ENCODE data around the gene TAF3.
"Not testable (repeated sequence)": the region's sequence is repeated elsewhere in the genome, so short reads cannot be mapped to it uniquely, and the experiment has no call there.

The TAF3 gene, protein sequence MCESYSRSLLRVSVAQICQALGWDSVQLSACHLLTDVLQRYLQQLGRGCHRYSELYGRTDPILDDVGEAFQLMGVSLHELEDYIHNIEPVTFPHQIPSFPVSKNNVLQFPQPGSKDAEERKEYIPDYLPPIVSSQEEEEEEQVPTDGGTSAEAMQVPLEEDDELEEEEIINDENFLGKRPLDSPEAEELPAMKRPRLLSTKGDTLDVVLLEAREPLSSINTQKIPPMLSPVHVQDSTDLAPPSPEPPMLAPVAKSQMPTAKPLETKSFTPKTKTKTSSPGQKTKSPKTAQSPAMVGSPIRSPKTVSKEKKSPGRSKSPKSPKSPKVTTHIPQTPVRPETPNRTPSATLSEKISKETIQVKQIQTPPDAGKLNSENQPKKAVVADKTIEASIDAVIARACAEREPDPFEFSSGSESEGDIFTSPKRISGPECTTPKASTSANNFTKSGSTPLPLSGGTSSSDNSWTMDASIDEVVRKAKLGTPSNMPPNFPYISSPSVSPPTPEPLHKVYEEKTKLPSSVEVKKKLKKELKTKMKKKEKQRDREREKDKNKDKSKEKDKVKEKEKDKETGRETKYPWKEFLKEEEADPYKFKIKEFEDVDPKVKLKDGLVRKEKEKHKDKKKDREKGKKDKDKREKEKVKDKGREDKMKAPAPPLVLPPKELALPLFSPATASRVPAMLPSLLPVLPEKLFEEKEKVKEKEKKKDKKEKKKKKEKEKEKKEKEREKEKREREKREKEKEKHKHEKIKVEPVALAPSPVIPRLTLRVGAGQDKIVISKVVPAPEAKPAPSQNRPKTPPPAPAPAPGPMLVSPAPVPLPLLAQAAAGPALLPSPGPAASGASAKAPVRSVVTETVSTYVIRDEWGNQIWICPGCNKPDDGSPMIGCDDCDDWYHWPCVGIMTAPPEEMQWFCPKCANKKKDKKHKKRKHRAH

DNA sequence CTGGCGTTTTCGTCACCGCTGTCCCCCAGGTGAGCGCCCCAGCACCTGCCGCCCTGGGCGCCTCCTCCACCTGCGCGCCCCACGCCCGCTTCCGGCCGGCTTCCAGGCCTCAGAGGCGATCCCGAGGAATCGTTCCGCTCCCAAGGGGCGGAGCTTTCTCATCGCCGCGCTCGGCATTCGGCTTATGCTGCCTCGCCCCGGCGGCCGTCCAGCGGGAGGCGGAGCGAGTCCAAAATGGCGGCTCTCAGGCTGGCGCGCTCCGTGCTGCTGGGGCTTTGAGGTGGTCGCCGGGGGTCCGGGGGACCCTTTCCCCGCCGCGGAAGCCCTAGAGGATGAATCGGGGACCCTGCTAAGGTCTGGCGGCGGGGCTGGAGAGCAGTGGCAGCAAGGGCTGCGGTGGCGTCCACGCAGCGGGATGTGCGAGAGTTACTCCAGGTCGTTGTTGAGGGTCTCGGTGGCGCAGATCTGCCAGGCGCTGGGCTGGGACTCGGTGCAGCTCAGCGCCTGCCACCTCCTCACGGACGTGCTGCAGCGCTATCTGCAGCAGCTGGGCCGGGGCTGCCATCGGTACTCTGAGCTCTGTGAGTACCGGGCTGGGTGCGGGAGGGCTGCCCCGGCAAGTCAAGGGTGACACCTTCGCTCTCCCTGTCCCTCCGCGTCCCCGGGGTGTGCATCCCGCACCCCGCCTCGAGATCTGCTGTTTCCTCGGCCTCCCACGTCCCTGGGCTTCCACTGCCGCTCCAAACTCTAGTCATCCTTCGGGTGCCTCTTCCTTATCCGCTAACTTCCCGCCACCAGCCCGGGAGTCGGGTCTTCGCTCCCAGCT lies at the start of gene TAF3:
TAF3 (plus strand) TSS at position 211 of the 826 bp plus-strand sequence; CDS start at position 416, 205 bp downstream.
- DNase-seq (ENCODE audit: low read depth): peak; percentile 72

DNA sequence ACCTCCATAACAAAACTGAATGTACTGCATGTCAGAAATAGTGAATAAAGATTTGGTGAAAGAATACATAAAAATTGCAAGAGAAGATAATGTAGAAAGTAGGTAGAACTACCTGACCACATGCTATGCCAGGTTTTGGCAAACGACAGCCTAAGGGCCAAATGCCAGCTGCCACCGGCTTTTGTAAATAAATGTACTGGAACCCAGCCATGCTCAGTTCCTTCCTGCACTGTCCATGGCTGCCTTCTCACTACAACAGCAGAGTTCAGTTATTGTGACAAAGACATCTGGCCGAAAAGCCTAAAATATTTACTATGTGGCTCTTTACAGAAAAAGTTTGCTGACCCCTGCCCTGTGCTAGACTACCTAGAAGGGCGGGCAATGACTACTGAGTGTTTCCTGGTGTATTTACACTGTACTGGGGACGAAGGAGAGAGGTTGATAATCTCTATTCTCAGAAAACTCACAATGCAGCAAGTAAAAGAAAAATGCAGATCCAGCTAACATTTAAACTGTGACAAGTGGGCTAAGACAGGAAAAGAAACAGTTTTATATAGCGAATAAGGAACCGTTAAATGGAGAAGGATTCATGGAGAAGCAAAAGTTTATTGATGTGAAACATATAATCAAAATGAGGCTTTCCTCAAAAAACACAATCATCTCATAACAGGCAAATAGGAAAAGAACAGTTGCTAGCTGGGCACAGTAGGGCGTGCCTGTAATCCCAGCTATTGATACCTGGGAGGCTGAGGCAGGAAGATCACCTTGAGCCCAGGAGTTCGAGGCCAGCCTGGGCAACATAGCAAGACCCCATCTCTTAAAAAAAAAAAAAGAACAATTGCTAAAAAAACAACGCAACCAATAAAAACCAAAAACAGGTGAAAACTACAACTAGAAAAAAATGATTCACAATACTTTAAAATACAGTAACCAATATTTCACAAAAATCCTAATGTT lies 44.2 kb upstream of the TAF3 start:
- no peak for DNase-seq (ENCODE audit: low read depth)

DNA sequence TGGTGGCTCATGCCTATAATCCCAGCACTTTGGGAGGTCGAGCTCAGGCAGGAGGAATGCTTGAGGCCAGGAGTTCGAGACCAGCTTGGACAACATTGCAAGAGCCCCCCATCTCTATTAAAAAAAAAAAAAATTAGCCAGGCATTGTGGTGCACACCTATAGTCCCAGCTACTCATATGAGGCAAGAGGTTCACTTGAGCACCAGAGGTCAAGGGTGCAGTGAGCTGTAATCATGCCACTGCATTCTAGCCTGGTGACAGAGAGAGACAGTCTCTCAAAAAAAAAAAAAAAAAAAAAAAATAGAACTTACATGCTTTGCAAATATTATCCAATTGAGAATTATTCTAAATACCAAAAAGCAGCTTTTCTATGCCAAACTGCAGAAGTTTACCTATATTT lies 41.5 kb upstream of the TAF3 start:
- DNase-seq (ENCODE audit: low read depth): no peak

DNA sequence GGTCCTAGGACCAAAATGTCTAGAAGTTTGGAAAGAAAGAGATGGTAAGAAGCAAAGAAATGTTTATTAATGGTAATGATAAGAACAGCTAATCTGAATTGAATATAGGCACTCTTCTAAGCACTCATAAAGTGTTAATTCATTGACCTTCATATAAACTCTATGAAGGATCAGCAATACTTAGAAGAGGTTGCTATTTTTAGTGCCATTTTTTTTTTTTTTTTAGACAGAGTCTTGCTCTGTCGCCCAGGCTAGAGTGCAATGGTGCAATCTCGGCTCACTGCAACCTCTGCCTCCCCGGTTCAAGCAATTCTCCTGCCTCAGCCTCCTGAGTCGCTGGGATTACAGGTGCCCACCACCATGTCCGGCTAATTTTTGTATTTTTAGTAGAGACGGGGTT lies 36.1 kb upstream of the TAF3 start:
- not testable (repeated sequence) for DNase-seq (ENCODE audit: low read depth)

DNA sequence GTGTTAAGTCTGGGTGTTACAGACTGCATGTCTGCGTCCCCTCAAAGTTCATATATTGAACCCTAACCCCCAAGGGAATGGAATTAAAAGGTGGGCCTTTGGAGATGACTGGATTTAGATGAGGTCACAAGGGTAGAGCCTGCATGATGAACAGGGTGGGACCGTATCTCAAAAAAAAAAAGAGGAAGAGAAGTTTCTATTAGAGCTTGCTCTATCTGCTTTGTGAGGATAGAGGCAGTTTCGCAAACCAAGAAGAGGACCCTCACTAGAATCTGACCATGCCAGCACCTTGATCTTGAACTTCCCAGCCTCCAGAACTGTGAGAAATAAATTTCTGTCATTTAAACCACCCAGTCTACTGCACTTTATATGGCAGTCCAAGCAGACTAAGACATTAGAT lies 31.9 kb upstream of the TAF3 start:
- no peak for DNase-seq (ENCODE audit: low read depth)

DNA sequence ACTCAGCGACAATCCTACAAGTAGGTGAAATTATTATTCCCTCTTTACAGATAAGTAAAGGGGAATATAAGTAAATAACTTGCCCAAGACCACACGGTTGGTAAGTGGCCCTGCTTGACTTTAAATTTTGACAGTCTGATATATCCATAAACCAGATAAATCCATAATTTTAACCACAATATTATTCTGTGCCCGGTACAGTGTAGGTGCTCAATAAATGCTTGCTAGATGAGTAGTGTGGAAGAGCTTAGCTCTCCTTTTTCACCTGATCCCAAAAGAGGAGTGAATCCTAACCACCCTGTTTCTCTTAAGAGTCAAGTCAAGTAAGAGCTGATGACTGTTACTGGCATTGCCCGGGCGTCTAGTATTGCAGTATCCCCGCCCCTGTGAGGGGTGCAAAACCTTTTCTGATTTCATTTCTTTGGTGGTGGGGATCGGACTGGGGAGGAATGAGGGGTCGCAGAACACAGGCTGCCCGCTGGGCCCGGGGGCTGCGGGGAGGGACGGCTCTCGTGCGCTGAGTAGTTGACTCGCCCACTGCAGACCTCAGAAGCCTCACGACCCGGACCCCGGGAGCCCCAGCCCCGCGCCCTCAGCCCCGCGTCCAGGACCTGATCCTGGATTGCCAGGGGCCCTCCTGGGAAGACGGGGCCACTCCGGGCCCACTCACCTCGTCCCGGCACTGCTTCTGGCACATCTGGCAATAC lies 31.0 kb upstream of the TAF3 start:
- no peak for DNase-seq (ENCODE audit: low read depth)

DNA sequence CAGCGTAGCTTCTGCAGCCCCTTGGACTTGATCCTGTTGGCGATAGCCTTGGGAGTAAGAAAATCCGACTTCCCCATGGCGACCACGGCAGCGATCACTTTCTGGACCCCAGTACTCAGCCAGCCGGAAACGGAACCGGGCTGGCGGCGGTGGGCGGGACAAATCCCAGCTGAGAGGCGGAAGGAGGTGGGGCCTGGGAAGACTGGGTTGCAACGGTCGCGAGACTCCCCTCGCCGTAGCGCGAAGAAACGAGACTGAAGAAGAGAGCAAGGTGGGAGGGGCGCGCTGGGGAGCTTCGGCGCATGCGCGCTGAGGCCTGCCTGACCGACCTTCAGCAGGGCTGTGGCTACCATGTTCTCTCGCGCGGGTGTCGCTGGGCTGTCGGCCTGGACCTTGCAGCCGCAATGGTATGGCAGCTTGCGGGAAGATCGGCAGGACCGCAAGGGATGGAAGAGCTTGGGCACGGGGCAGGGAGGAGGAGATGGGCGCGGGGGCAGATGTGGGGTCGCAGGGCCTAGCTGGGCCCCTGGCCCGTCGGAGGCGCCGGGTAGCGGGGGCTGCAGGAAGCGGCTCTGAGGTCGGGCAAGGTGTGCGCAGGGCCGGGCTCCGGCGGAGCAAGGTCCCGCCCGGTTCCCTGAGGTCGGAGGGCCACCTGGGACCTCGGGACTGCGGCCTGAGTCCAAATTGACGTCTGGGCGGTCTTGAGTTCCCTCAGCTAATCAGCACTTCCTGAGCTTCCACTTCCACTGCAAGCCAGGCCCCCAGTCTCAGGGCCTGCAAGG lies 30.3 kb upstream of the TAF3 start, which contains the start of the genes ATP5F1C and KIN:
ATP5F1C (plus strand) TSS at position 321 of the 782 bp plus-strand sequence; CDS start at position 352, 31 bp downstream.
KIN (minus strand) TSS at position 137 of the 782 bp plus-strand sequence; CDS start at position 77, 60 bp downstream.
- DNase-seq (ENCODE audit: low read depth): peak; percentile 92

DNA sequence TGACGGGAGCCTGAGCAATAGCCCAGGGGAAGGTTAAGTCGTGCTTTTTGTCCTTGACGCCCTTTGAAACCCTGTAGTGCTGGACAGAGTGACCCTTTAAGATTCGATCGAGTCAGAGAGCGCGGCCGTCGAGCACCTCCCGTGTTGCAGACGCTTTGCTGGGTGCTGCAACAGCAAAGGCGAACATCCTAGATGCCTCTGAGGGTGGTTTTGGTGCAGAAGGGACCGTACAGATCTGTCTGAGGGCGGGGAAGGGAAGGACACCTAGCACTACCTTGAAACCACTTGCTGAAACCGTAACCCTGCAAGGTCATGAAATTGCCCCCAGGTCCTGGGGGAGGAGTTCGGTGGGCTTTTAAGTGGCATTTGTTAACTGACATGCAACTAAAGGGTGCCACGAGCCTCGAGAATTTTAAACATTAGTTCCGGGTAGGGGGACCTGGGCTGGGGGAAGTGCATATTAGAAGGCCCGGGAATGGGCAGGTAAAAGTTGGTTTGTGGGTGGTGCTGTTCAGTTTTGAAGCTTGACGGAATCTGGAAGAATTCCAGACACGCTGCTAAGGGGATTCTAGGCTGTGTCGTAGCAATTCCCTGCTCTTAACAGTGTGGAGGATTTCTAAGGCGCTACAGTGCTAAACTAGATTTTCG lies 29.5 kb upstream of the TAF3 start:
- no peak for DNase-seq (ENCODE audit: low read depth)

DNA sequence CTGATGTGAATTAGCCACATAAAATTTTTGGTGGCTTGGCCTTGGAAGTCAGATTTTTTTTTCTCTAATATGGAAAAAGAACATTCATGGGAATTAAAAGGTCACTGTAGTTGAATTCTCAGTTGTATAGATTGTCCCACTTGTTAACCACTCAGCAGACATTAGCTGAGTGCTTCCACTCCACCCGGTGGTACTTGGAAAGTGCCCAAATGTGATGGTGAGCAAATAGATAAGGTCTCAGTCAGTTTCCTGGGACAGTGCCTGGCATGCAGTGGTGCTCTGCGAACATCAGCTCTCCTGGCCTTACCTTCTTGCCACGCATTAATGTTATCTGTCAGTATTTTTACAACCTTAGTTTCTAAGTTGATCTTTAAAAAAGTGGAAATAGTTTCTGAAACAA lies 28.9 kb upstream of the TAF3 start:
- no peak for DNase-seq (ENCODE audit: low read depth)

DNA sequence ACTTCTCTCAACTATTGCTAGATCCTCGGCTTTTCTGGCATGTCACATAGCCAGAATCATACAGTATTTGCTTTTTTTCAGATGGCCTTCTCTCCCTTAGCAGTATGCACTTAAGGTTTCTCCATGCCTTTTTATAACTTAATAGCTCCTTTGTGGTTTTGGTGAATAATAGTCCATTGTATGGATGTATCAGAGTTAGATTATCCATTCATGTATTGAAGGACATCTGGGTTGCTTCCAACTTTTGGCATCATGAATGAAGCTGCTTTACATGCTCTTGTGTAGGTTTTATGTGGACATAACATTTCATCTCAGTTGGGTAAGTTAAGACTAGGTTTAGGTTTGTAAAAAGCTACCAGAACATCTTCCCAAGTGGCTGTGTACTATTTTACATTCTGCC lies 25.8 kb upstream of the TAF3 start:
- no peak for DNase-seq (ENCODE audit: low read depth)

DNA sequence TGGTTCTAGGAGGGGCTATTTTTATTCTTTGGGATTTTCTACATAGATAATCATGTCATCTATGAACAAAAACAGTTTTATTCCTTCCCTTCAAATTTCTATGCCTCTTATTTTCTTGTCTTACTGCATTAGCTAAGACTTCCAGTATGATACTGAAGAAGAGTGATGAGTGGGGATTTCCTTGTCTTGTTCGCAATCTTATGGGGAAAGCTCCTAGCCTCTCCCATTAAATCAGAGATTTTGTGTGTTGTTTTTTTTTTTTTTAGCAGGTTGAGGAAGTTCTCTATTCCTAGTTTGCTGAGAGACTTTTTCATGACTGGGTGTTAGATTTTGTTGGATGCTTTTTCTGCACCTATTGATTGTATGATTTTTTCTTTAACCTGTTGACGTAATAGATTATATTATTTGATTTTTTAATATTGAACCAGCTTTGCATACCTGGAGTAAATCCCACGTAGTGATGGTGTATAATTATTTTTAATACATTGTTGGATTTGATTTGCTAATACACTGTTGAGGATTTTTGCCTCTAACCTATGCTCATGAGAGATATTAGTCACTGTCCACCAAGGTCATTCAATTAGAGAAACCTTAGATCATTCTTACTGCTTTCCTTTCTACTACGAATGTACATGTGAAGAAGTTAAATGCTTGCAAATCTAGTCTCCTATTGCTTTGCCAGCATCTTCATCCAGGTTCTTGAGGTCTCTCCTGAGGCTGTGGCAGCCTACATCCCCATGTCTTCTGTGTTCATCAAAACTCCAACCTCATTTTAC lies 23.9 kb upstream of the TAF3 start:
- no peak for DNase-seq (ENCODE audit: low read depth)

DNA sequence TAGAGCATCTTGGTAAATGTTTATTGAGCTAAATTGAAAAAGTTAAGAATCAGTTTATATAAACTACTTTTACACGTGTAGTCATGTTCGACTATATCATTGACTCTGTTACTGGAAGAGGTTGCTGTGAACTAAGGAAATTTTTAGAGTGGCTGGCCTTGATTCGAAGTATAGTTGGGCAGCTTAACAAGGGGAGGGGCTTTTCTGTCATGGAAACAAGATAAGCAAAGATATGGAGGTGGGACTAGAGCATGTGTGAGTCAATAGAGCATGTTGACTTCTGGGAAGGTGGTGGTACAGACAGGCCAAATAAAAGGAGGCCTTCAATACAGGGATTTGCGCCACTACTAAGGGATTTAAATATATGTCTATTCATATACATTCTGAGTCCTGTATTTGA lies 22.7 kb upstream of the TAF3 start:
- DNase-seq (ENCODE audit: low read depth): no peak

DNA sequence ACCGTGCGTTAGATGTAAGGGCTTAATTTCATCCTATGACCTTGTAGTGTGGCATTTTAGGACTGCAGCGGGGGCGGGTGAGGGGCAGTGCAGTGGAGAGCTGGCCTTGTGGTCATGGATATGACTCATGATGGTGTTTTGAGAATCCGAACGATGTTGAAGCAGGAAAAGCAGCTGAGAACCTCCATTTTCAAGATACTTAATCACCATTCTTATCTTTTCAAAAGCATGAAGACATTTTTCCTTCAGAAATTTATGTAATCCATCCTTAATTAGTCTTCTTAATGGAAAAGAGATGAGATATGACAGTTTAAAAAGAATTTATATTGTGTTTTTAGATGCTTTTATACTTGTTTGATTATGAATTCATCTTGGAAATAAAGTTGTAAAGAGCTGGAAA lies 20.7 kb upstream of the TAF3 start:
- DNase-seq (ENCODE audit: low read depth): peak; percentile 64

DNA sequence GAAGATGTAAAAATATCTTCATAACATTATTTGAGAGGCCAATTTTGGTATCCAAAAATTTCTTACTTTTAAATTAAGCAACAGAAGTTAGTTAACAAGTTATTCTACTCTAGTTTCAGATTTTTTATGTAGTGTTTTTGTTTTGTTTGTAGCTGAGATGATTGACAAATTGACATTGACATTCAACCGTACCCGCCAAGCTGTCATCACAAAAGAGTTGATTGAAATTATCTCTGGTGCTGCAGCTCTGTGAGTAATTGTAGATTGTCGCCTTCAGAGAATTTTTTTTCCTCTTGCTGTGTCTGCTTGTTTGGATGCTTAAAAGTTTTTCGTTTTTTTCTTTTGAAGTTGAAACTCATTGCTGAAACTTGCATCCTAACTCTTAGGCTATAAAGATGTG lies 15.7 kb upstream of the TAF3 start:
- DNase-seq (ENCODE audit: low read depth): no peak

DNA sequence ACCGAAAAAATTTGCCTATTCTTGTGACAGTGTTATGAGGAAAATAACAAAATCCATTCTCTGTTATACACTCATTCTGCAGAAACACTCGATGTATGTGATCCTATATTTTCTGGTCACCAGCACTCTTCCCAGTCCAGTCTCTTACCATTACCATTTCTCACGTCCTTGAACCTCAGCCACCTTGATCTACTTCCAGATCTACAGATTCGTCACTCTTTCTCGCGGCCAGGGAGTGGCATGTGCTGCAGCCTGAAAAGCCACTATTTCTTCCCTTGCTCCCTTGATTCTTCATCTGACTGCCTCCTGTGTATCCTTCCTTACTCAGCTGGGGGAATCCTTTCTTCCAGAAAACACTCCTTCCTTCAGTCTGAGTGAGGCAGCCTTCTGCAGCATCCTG lies 14.1 kb upstream of the TAF3 start:
- no peak for DNase-seq (ENCODE audit: low read depth)

DNA sequence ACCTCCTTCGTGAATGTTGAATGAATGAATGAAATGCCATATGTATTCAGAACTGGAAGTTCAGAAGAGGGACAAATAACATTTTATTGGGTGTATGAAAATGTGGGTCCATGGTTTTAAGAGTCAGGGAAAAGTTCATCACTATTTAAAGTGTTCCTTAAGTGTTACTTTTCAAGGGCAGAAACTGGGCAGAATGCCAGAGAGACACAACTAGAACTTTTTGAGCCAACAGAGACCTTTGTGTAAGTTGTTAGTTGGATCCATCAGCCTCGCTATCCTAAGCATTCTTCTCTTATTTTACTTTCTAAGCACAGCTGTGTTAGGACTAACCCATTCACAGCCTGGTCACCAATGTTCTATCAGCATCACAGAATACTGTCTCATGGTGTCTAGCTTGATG lies 13.6 kb upstream of the TAF3 start:
- DNase-seq (ENCODE audit: low read depth): no peak

DNA sequence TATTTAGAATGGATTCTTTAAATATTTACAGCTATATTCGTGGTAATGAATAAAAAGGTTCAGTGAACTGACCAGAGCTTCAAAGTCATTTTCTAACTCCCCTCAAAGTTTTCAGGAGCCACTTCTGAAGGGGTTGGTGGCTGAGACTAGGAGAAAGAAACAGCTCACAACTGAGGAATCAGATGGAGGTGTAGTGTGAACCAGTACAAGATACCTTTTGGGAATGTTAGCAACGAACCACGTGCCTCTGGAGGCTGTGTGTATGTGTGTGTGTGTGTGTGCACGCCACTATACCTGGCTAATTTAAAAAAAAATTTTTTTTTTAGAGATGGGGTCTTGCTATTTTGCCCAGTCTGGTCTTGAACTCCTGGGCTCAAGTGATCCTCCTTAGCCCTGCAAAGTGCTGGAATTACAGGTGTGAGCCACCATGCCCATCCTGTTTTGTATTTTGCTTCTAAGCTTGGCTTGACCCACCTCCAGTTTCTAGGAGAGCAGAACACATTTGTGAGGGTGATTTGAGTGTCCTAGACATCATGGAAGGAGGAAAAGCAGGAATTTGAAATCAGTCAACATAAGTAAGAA lies 9.5 kb upstream of the TAF3 start:
- no peak for DNase-seq (ENCODE audit: low read depth)

DNA sequence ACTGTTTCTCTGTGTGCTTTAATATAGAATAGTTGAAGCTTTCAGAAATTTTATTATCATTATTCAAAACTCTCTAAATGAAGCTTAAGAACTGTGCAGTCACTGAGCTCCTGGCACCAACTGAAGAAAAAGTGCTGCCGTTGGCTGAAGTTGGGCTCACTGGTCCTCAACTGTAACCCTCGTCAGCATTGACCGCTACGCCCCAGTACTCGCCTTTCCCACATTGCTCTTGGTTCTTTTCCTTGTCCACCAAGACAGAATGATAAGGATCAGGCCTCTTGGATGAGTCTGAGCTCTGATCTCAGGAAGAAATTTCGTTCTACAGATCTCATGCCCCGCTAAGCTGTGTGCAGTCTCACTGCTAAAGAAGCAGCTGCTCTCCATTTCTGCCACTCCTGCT lies 7.9 kb upstream of the TAF3 start:
- DNase-seq (ENCODE audit: low read depth): no peak

Measured in GM04504 (cell line).